Measurements from ENCODE around the gene PLXNA2. TPM values are rescaled to one million over a fixed set of nuclear protein-coding genes. Genes with fewer than 3 reads are reported as not detected.

PLXNA2 gene
- total and polyA plus RNA-seq, 2 of the 13 experiments (the other 11 are each of a cell fraction or from before 2014, with no cell fraction given) = 1.1 to 2.1 TPM

GRCh38 chr1:207983044-207983635 lies 261.0 kb downstream of the PLXNA2 start:
- CTCF ChIA-PET (ENCODE audit: low intra/inter-chr PET ratio, low total read pairs) = no interaction called here
- in situ Hi-C loops (cut with HindIII; ENCODE audit: extremely low pct_ligation_motif_present, low pct_unique_long_range_greater_than_20kb) = no loop called here
- no TSS peak for BruUV-seq (replicated peaks)

More at GRCh38 chr1:207983044-207983635, 261.0 kb downstream of the PLXNA2 start:
- ATAC-seq (no peak), DNase-seq (ENCODE audit: low spot score) (no peak), FAIRE-seq (no peak)
- Histone ChIP-seq H3K79me2 (ENCODE audit: insufficient read depth, low read length) (no peaks in the 10 kb centered on the region), H4K20me1 (ENCODE audit: insufficient read depth, low read length) (no peaks in the 10 kb centered on the region), H2AFZ (ENCODE audit: low read length) (no peak overlapping the region), H3K9me3 (ENCODE audit: low read length) (no peaks in the 10 kb centered on the region), H3K4me3 (replicated peaks in 1 of 3; ENCODE audit: insufficient read depth in 1 of 3, low read depth in 2 of 3, low read length in 3 of 3) (no peak overlapping the region), H3K36me3 (replicated peaks in 1 of 2; ENCODE audit: control insufficient read depth in 1 of 2, insufficient read depth in 2 of 2, low read length in 2 of 2) (no peaks in the 10 kb centered on the region), H3K9ac (ENCODE audit: insufficient read depth, low read depth, low read length) (no peak overlapping the region), H3K4me2 (ENCODE audit: low read depth, low read length) (no peak overlapping the region), H3K4me1 (ENCODE audit: insufficient read depth, low read length) (0 out of 2 replicates have a peak, but pooled peaks cover 8% of the 10 kb centered on the region), H3K27me3 (ENCODE audit: control insufficient read depth in 1 of 2, insufficient read depth in 2 of 2, low read length in 2 of 2) (peaks cover 0 to 20% of the 10 kb centered on the region in 2 experiments; a peak in 1 of 5 replicates), H3K27ac (ENCODE audit: extremely low read length, insufficient read depth, low read length) (no peak overlapping the region)
- POLR2A ChIA-PET = no interaction called here
- intact Hi-C loops (cut with micrococcal nuclease; ENCODE audit: unreplicated experiment) = no loop called here
- TF ChIP-seq NFE2 (CRISPR knock-in tag; IDR thresholded peaks at IDR 0.05) (no peak), CBFB (CRISPR knock-in tag; IDR thresholded peaks at IDR 0.05) (no peak), AHDC1 (CRISPR knock-in tag; IDR thresholded peaks at IDR 0.05; ENCODE audit: borderline replicate concordance) (no peak), MNT (IDR thresholded peaks at IDR 0.05) (peak; percentile 77)
- 28% methylated on average over 6 of the region's 6 CpGs for WGBS (ENCODE audit: low lambda C conversion rate)

Measured in HepG2 (cell line).